ENCODE data around the gene ADO. TPM values are rescaled to one million over a fixed set of nuclear protein-coding genes. Genes with fewer than 3 reads are reported as not detected.
"Not testable (repeated sequence)": the region's sequence is repeated elsewhere in the genome, so short reads cannot be mapped to it uniquely, and the experiment has no call there.

ADO gene
- total and polyA plus RNA-seq, 2 donors (not counting 3 experiments of a cell fraction or from before 2014, with no cell fraction given) = 6.5 to 14.5 TPM

- ChIA-PET CTCF (interaction anchor here (1.0 kb wide), 1 partner anchor 101 kb away, joined by 3 read pairs; no protein-coding TSS in a partner anchor), POLR2A (no interaction called here)
- BruUV-seq (replicated peaks) = no TSS peak
Observed at GRCh38 chr10:62779487-62780248, 24.9 kb upstream of the ADO start.

GRCh38 chr10:62784537-62784936, 20.0 kb upstream of the ADO start:
- H3K9ac ChIP-seq (replicated peaks; ENCODE audit: extremely low read depth, insufficient read depth, low read length); H4K20me1 ChIP-seq (replicated peaks; ENCODE audit: control insufficient read depth, extremely low read depth, insufficient read depth, low read length); H3K4me2 ChIP-seq (ENCODE audit: insufficient read depth, low read length); H2AFZ ChIP-seq (ENCODE audit: low read depth, low read length); H3K36me3 ChIP-seq (ENCODE audit: control insufficient read depth in 2 of 2, extremely low read depth in 1 of 2, insufficient read depth in 2 of 2, low read length in 2 of 2); POLR2A ChIA-PET; H3K79me2 ChIP-seq (ENCODE audit: control insufficient read depth, insufficient read depth, low read length); dilution Hi-C loops (cut with MboI; ENCODE audit: extremely low pct_ligation_motif_present, low sequenced_read_pairs); FAIRE-seq; intact Hi-C loops (cut with micrococcal nuclease); H3K4me3 ChIP-seq (replicated peaks in 1 of 3; ENCODE audit: insufficient read depth in 1 of 3, low read depth in 1 of 3, low read length in 3 of 3); H3K27ac ChIP-seq (ENCODE audit: insufficient read depth, low read depth, low read length); H3K9me3 ChIP-seq (replicated peaks; ENCODE audit: control insufficient read depth, insufficient read depth, low read length); DNase-seq (ENCODE audit: low read depth, low spot score); H3K27me3 ChIP-seq (ENCODE audit: control insufficient read depth in 2 of 2, insufficient read depth in 2 of 2, low read length in 2 of 2); H3K4me1 ChIP-seq (ENCODE audit: control insufficient read depth, extremely low read depth, insufficient read depth, low read length); BruUV-seq (replicated peaks); H3K9me1 ChIP-seq (replicated peaks; ENCODE audit: control insufficient read depth, extremely low read depth, insufficient read depth, low read length): not testable (repeated sequence)
- CTCF ChIA-PET = interaction anchor here (1.3 kb wide), 1 partner anchor 34 kb away, joined by 3 read pairs; no protein-coding TSS in a partner anchor

More at GRCh38 chr10:62779487-62780248, 24.9 kb upstream of the ADO start:
- Histone ChIP-seq H3K27ac (ENCODE audit: insufficient read depth, low read depth, low read length) (no peak overlapping the region), H3K27me3 (ENCODE audit: control insufficient read depth in 2 of 2, insufficient read depth in 2 of 2, low read length in 2 of 2) (peaks cover 1 to 2% of the 10 kb centered on the region in 2 experiments), H4K20me1 (replicated peaks; ENCODE audit: control insufficient read depth, extremely low read depth, insufficient read depth, low read length) (no peaks in the 10 kb centered on the region), H3K79me2 (ENCODE audit: control insufficient read depth, insufficient read depth, low read length) (no peaks in the 10 kb centered on the region), H3K9me1 (replicated peaks; ENCODE audit: control insufficient read depth, extremely low read depth, insufficient read depth, low read length) (no peaks in the 10 kb centered on the region), H3K4me1 (ENCODE audit: control insufficient read depth, extremely low read depth, insufficient read depth, low read length) (no peaks in the 10 kb centered on the region), H2AFZ (ENCODE audit: low read depth, low read length) (no peak overlapping the region), H3K4me2 (ENCODE audit: insufficient read depth, low read length) (no peak overlapping the region), H3K4me3 (replicated peaks in 1 of 3; ENCODE audit: insufficient read depth in 1 of 3, low read depth in 1 of 3, low read length in 3 of 3) (no peak overlapping the region), H3K36me3 (ENCODE audit: control insufficient read depth in 2 of 2, extremely low read depth in 1 of 2, insufficient read depth in 2 of 2, low read length in 2 of 2) (no peaks in the 10 kb centered on the region), H3K9ac (replicated peaks; ENCODE audit: extremely low read depth, insufficient read depth, low read length) (no peak overlapping the region), H3K9me3 (replicated peaks; ENCODE audit: control insufficient read depth, insufficient read depth, low read length) (no peaks in the 10 kb centered on the region)
- intact Hi-C loops (cut with micrococcal nuclease) = no loop called here
- dilution Hi-C loops (cut with MboI; ENCODE audit: extremely low pct_ligation_motif_present, low sequenced_read_pairs) = no loop called here
- TF ChIP-seq POLR2A (IDR thresholded peaks at IDR 0.05; ENCODE audit: low read depth, low read length) (no peak), MAX (IDR thresholded peaks at IDR 0.05; ENCODE audit: insufficient read depth, insufficient read length) (no peak), MYC (IDR thresholded peaks at IDR 0.05; ENCODE audit: low read depth, low read length) (no peak)
- DNase-seq (ENCODE audit: low read depth, low spot score) (peak; percentile 9), FAIRE-seq (no peak)

- BruUV-seq (replicated peaks); H2AFZ ChIP-seq (ENCODE audit: low read depth, low read length); H3K4me2 ChIP-seq (ENCODE audit: insufficient read depth, low read length); H3K9ac ChIP-seq (replicated peaks; ENCODE audit: extremely low read depth, insufficient read depth, low read length); H3K27ac ChIP-seq (ENCODE audit: insufficient read depth, low read depth, low read length); H3K36me3 ChIP-seq (ENCODE audit: control insufficient read depth in 2 of 2, extremely low read depth in 1 of 2, insufficient read depth in 2 of 2, low read length in 2 of 2); H3K9me1 ChIP-seq (replicated peaks; ENCODE audit: control insufficient read depth, extremely low read depth, insufficient read depth, low read length); dilution Hi-C loops (cut with MboI; ENCODE audit: extremely low pct_ligation_motif_present, low sequenced_read_pairs); H3K27me3 ChIP-seq (ENCODE audit: control insufficient read depth in 2 of 2, insufficient read depth in 2 of 2, low read length in 2 of 2); H3K79me2 ChIP-seq (ENCODE audit: control insufficient read depth, insufficient read depth, low read length); POLR2A ChIA-PET; H3K4me3 ChIP-seq (replicated peaks in 1 of 3; ENCODE audit: insufficient read depth in 1 of 3, low read depth in 1 of 3, low read length in 3 of 3); H4K20me1 ChIP-seq (replicated peaks; ENCODE audit: control insufficient read depth, extremely low read depth, insufficient read depth, low read length); H3K4me1 ChIP-seq (ENCODE audit: control insufficient read depth, extremely low read depth, insufficient read depth, low read length); intact Hi-C loops (cut with micrococcal nuclease); DNase-seq (ENCODE audit: low read depth, low spot score); H3K9me3 ChIP-seq (replicated peaks; ENCODE audit: control insufficient read depth, insufficient read depth, low read length); FAIRE-seq: not testable (repeated sequence)
- CTCF ChIA-PET = interaction anchor here (1.5 kb wide), 1 partner anchor 17 kb away, joined by 3 read pairs; no protein-coding TSS in a partner anchor
Observed at GRCh38 chr10:62788285-62788684, 16.2 kb upstream of the ADO start.
